SK-N-SH treated with all-trans-retinoic acid at 6 μM for 48 hours (cell line): ENCODE results near the gene UBE2M.

ENCODE experiments used
- ATAC-seq: fragments of 200-7000 bp; cut with Tn5 transposase; 3 replicates; pipeline ENCODE4 v1.9.1; 2020; ENCODE audit warnings: mild to moderate bottlenecking, moderate library complexity
- ARNTL ChIP-seq: fragments of 450-650 bp; formaldehyde crosslinking; IDR thresholded peaks from 2 replicates; pipeline ENCODE4 v1.5.0; 2020; ENCODE audit warnings: low read depth, mild to moderate bottlenecking, moderate library complexity, borderline replicate concordance
- CSDC2 ChIP-seq: fragments of 250-450 bp; sonication (Bioruptor Pico); IDR thresholded peaks from 2 replicates; pipeline ENCODE4 v1.5.0; 2020; ENCODE audit warnings: mild to moderate bottlenecking, moderate library complexity
- GLIS3 ChIP-seq: fragments of 250-450 bp; sonication (Bioruptor Pico); IDR thresholded peaks from 2 replicates; pipeline ENCODE4 v1.5.0; 2020; ENCODE audit warnings: mild to moderate bottlenecking, moderate library complexity
- ISL1 ChIP-seq: fragments of 250-450 bp; sonication (Bioruptor Pico); IDR thresholded peaks from 2 replicates; pipeline ENCODE4 v2.1.2; 2022; ENCODE audit warnings: mild to moderate bottlenecking, moderate library complexity
- PPARA ChIP-seq: fragments of 250-450 bp; sonication (Bioruptor Pico); IDR thresholded peaks from 2 replicates; pipeline ENCODE4 v1.5.0; 2020; ENCODE audit warnings: mild to moderate bottlenecking, borderline replicate concordance
- SNAI2 ChIP-seq: fragments of 250-450 bp; sonication (Bioruptor Pico); IDR thresholded peaks from 2 replicates; pipeline ENCODE4 v1.5.0; 2020; ENCODE audit warnings: mild to moderate bottlenecking, moderate library complexity
- TCF4 ChIP-seq: fragments of 250-450 bp; sonication (Bioruptor Pico); IDR thresholded peaks from 2 replicates; pipeline ENCODE4 v1.8.0; 2021; ENCODE audit warnings: mild to moderate bottlenecking, moderate library complexity, borderline replicate concordance
- ZC3H10 ChIP-seq: fragments of 250-450 bp; sonication (Bioruptor Pico); IDR thresholded peaks from 2 replicates; pipeline ENCODE4 v1.5.1; 2021; ENCODE audit warnings: mild to moderate bottlenecking, moderate library complexity
- ZFP3 ChIP-seq: fragments of 250-450 bp; sonication (Bioruptor Pico); IDR thresholded peaks from 2 replicates; pipeline ENCODE4 v1.5.0; 2020; ENCODE audit warnings: mild to moderate bottlenecking, moderate library complexity
- ZFP30 ChIP-seq: fragments of 450-650 bp; formaldehyde crosslinking; IDR thresholded peaks from 2 replicates; pipeline ENCODE4 v1.5.0; 2022; ENCODE audit warnings: mild to moderate bottlenecking, moderate library complexity
- ZNF565 ChIP-seq: fragments of 450-650 bp; formaldehyde crosslinking; conservative IDR thresholded peaks from 2 replicates; pipeline ENCODE4 v1.5.0; 2020; ENCODE audit warnings: low read depth, mild to moderate bottlenecking, moderate library complexity
- ZNF70 ChIP-seq: fragments of 450-650 bp; formaldehyde crosslinking; IDR thresholded peaks from 2 replicates; pipeline ENCODE4 v1.5.0; 2020; ENCODE audit warnings: mild to moderate bottlenecking, moderate library complexity
- TF ChIP-seq, protein P1 (sequence below): fragments of 250-450 bp; sonication (Bioruptor Pico); IDR thresholded peaks from 2 replicates; pipeline ENCODE4 v1.5.1; 2021; ENCODE audit warnings: mild to moderate bottlenecking, moderate library complexity
- TF ChIP-seq, protein P2 (sequence below): fragments of 250-450 bp; sonication (Bioruptor Pico); IDR thresholded peaks from 2 replicates; pipeline ENCODE4 v1.8.0; 2020; ENCODE audit warnings: mild to moderate bottlenecking, moderate library complexity, borderline replicate concordance
- TF ChIP-seq, protein P3 (sequence below): fragments of 250-450 bp; sonication (Bioruptor Pico); IDR thresholded peaks from 2 replicates; pipeline ENCODE4 v1.5.0; 2020; ENCODE audit warnings: mild to moderate bottlenecking, moderate library complexity
- TF ChIP-seq, protein P4 (sequence below): fragments of 250-450 bp; sonication (Bioruptor Pico); IDR thresholded peaks from 2 replicates; pipeline ENCODE4 v1.8.0; 2021; ENCODE audit warnings: low read depth, mild to moderate bottlenecking, moderate library complexity, borderline replicate concordance
- TF ChIP-seq, protein P5 (sequence below): fragments of 250-450 bp; sonication (Bioruptor Pico); IDR thresholded peaks from 2 replicates; pipeline ENCODE4 v1.5.1; 2020; ENCODE audit warnings: low read depth, mild to moderate bottlenecking, moderate library complexity

Gene UBE2M

DNA sequence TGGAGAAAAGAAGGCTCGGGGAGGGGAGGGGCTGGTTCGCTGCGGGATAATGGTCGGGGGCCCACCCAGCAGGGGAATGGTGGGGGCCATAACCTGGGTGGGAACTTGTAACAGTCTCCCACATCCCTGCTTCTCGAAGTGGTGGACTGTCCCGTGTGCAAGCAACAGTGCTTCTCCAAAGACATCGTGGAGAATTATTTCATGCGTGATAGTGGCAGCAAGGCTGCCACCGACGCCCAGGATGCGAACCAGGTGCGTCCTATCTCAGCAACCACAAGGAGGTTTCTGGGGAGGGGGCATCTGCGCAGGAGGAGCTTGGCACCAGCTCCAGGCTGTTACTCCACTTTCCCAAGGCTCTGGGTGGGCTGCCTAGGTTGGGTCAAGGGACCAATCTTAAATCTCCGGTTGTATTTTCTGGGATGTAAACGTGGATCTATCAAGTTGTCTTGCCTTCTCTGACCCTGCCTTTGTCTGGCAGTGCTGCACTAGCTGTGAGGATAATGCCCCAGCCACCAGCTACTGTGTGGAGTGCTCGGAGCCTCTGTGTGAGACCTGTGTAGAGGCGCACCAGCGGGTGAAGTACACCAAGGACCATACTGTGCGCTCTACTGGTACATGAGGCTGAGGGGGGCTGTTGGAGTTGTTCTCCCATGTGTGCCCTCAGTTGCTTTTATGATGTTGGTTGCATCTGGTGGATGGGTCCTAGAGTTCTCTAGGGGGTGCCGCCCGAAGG is 13.0 kb downstream of the UBE2M start:
- no peak for ATAC-seq
- TF ChIP-seq GLIS3 (CRISPR knock-in tag) (no peak), ZFP30 (CRISPR knock-in tag) (no peak), ZFP3 (CRISPR knock-in tag) (no peak), SNAI2 (no peak), PPARA (no peak), ZNF565 (CRISPR knock-in tag) (no peak), ISL1 (CRISPR knock-in tag) (no peak), TCF4 (CRISPR knock-in tag) (no peak)
- TF ChIP-seq, protein P1, sequence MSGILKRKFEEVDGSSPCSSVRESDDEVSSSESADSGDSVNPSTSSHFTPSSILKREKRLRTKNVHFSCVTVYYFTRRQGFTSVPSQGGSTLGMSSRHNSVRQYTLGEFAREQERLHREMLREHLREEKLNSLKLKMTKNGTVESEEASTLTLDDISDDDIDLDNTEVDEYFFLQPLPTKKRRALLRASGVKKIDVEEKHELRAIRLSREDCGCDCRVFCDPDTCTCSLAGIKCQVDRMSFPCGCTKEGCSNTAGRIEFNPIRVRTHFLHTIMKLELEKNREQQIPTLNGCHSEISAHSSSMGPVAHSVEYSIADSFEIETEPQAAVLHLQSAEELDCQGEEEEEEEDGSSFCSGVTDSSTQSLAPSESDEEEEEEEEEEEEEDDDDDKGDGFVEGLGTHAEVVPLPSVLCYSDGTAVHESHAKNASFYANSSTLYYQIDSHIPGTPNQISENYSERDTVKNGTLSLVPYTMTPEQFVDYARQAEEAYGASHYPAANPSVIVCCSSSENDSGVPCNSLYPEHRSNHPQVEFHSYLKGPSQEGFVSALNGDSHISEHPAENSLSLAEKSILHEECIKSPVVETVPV (CRISPR knock-in tag), result no peak
- TF ChIP-seq, protein P2, sequence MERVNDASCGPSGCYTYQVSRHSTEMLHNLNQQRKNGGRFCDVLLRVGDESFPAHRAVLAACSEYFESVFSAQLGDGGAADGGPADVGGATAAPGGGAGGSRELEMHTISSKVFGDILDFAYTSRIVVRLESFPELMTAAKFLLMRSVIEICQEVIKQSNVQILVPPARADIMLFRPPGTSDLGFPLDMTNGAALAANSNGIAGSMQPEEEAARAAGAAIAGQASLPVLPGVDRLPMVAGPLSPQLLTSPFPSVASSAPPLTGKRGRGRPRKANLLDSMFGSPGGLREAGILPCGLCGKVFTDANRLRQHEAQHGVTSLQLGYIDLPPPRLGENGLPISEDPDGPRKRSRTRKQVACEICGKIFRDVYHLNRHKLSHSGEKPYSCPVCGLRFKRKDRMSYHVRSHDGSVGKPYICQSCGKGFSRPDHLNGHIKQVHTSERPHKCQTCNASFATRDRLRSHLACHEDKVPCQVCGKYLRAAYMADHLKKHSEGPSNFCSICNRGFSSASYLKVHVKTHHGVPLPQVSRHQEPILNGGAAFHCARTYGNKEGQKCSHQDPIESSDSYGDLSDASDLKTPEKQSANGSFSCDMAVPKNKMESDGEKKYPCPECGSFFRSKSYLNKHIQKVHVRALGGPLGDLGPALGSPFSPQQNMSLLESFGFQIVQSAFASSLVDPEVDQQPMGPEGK (CRISPR knock-in tag), result no peak
- TF ChIP-seq, protein P3, sequence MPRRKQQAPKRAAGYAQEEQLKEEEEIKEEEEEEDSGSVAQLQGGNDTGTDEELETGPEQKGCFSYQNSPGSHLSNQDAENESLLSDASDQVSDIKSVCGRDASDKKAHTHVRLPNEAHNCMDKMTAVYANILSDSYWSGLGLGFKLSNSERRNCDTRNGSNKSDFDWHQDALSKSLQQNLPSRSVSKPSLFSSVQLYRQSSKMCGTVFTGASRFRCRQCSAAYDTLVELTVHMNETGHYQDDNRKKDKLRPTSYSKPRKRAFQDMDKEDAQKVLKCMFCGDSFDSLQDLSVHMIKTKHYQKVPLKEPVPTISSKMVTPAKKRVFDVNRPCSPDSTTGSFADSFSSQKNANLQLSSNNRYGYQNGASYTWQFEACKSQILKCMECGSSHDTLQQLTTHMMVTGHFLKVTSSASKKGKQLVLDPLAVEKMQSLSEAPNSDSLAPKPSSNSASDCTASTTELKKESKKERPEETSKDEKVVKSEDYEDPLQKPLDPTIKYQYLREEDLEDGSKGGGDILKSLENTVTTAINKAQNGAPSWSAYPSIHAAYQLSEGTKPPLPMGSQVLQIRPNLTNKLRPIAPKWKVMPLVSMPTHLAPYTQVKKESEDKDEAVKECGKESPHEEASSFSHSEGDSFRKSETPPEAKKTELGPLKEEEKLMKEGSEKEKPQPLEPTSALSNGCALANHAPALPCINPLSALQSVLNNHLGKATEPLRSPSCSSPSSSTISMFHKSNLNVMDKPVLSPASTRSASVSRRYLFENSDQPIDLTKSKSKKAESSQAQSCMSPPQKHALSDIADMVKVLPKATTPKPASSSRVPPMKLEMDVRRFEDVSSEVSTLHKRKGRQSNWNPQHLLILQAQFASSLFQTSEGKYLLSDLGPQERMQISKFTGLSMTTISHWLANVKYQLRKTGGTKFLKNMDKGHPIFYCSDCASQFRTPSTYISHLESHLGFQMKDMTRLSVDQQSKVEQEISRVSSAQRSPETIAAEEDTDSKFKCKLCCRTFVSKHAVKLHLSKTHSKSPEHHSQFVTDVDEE (CRISPR knock-in tag), result no peak
- TF ChIP-seq, protein P4, sequence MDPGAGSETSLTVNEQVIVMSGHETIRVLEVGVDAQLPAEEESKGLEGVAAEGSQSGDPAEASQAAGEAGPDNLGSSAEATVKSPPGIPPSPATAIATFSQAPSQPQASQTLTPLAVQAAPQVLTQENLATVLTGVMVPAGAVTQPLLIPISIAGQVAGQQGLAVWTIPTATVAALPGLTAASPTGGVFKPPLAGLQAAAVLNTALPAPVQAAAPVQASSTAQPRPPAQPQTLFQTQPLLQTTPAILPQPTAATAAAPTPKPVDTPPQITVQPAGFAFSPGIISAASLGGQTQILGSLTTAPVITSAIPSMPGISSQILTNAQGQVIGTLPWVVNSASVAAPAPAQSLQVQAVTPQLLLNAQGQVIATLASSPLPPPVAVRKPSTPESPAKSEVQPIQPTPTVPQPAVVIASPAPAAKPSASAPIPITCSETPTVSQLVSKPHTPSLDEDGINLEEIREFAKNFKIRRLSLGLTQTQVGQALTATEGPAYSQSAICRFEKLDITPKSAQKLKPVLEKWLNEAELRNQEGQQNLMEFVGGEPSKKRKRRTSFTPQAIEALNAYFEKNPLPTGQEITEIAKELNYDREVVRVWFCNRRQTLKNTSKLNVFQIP (CRISPR knock-in tag), result no peak
- TF ChIP-seq, protein P5, sequence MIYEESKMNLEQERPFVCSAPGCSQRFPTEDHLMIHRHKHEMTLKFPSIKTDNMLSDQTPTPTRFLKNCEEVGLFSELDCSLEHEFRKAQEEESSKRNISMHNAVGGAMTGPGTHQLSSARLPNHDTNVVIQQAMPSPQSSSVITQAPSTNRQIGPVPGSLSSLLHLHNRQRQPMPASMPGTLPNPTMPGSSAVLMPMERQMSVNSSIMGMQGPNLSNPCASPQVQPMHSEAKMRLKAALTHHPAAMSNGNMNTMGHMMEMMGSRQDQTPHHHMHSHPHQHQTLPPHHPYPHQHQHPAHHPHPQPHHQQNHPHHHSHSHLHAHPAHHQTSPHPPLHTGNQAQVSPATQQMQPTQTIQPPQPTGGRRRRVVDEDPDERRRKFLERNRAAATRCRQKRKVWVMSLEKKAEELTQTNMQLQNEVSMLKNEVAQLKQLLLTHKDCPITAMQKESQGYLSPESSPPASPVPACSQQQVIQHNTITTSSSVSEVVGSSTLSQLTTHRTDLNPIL, result no peak

DNA sequence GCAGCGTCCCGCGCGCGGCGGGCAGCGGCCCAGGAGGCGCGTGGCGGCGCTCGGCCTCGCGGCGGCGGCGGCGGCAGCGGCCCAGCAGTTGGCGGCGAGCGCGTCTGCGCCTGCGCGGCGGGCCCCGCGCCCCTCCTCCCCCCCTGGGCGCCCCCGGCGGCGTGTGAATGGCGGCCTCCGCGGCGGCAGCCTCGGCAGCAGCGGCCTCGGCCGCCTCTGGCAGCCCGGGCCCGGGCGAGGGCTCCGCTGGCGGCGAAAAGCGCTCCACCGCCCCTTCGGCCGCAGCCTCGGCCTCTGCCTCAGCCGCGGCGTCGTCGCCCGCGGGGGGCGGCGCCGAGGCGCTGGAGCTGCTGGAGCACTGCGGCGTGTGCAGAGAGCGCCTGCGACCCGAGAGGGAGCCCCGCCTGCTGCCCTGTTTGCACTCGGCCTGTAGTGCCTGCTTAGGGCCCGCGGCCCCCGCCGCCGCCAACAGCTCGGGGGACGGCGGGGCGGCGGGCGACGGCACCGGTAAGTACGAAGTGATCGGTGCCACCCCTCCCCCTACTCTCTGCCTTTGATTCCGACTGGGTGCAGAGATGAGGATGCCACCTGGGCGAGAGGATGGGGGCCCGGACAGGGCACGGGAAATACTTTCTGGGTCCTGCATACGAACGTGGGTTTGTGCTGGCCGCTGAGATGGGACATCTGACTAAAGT is 13.7 kb downstream of the UBE2M start:
- TF ChIP-seq, protein P2 (CRISPR knock-in tag), result no peak
- no peak for TF ChIP-seq SNAI2
- TF ChIP-seq ZC3H10 (CRISPR knock-in tag), result no peak
- TF ChIP-seq ARNTL, result no peak
- no peak for TF ChIP-seq ZNF565 (CRISPR knock-in tag)
- TF ChIP-seq CSDC2 (CRISPR knock-in tag), result no peak
- no peak for TF ChIP-seq ZNF70
- no peak; the same call in 1 of the 3 replicates for ATAC-seq
